SJCRH30 (cell line): ENCODE results near the gene KCNK5. TPM values are rescaled to one million over a fixed set of nuclear protein-coding genes. Genes with fewer than 3 reads are reported as not detected.

ENCODE experiments used
- DNase-seq, 2 experiments: peaks; one replicate each; pipeline ENCODE4 v3.0.0-alpha.2; 2015 to 2020
- H3K27ac ChIP-seq: fragments of 250-450 bp; sonication (Bioruptor Pico); 2 replicates; pipeline ENCODE4 v1.5.1; 2020; ENCODE audit warnings: mild to moderate bottlenecking, moderate library complexity
- H3K27me3 ChIP-seq: fragments of 250-450 bp; sonication (Bioruptor Pico); 2 replicates; pipeline ENCODE4 v1.5.1; 2020; ENCODE audit warnings: mild to moderate bottlenecking, moderate library complexity
- H3K36me3 ChIP-seq: fragments of 250-450 bp; sonication (Bioruptor Pico); 2 replicates; pipeline ENCODE4 v1.5.1; 2020; ENCODE audit warnings: mild to moderate bottlenecking, moderate library complexity
- H3K4me1 ChIP-seq: fragments of 250-450 bp; sonication (Bioruptor Pico); 2 replicates; pipeline ENCODE4 v1.5.1; 2020; ENCODE audit warnings: mild to moderate bottlenecking, moderate library complexity
- H3K4me3 ChIP-seq: fragments of 250-450 bp; sonication (Bioruptor Pico); 2 replicates; pipeline ENCODE4 v1.5.1; 2020; ENCODE audit warnings: mild to moderate bottlenecking, moderate library complexity
- H3K9me3 ChIP-seq: fragments of 250-450 bp; sonication (Bioruptor Pico); replicated peaks from 2 replicates; pipeline ENCODE4 v1.5.1; 2020; ENCODE audit warnings: mild to moderate bottlenecking, moderate library complexity
- total RNA-seq: library from RNA; depleted of rRNA; stranded (reverse); fragments of >200 nt; shearing (Covaris generic); gene quantifications from 2 replicates; pipeline ENCODE4 v1.2.3, GENCODE V29; 2014

KCNK5 gene
- total RNA-seq, 1 experiment from 2014 or later: 9.5 TPM

DNA sequence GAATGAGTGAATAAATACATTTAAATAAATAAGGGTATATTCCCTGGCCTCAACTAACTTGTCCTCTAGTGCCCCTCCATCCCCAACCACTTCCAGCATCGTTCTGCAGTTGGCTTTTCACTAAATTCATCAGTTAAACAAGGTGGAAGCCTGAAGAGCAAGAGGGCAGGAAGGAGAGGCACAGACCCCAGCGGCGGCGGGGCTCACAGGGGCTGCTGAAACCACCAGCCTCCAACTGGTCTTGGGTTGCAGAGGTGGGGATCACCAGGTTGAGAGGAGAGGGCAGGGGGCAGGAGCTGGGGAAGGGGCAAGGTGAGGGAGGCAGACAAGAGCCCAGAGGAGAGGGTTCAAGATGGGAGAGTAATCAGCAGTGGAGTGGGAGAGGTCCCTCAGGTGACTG, 27.1 kb downstream of the KCNK5 start:
- Histone ChIP-seq H3K36me3 (no peaks in the 10 kb centered on the region), H3K4me1 (peaks cover 7% of the 10 kb centered on the region; the same call in 1 of the 2 replicates), H3K27ac (no peak overlapping the region), H3K9me3 (no peaks in the 10 kb centered on the region), H3K4me3 (no peak overlapping the region), H3K27me3 (no peaks in the 10 kb centered on the region)
- no peak for DNase-seq

DNA sequence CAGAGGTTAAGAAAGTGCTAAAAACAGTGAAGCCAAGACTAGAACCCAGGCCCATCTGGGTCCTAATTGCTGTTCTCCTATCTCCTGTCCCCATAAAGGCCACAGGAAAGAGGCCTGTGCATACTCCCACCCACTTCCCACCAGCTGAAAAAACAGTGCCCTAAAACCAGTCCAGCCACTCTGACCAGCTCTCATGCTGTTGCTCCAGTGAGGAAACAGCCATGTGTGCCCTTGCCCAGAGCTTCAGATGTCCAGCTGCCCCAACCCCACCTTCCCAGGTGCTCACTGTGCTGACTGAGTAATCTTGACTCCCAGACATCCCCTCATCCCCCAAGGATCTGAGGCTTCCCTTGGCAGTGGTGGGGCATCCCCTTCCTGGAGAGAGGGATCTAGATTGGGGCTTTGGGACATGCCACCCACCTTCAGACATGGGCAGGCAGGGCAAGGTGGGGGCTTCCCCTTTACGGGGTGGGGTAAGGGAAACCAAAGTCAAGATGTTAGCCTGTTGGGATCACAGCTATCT, 28.7 kb downstream of the KCNK5 start:
- H3K4me1 ChIP-seq: peaks cover 17% of the 10 kb centered on the region; the same call in 1 of the 2 replicates
- H3K27me3 ChIP-seq: no peaks in the 10 kb centered on the region
- H3K9me3 ChIP-seq: no peaks in the 10 kb centered on the region
- no peak overlapping the region for H3K4me3 ChIP-seq
- H3K36me3 ChIP-seq: 0 out of 2 replicates have a peak, but pooled peaks cover 4% of the 10 kb centered on the region
- no peak overlapping the region for H3K27ac ChIP-seq
- DNase-seq: no peak

DNA sequence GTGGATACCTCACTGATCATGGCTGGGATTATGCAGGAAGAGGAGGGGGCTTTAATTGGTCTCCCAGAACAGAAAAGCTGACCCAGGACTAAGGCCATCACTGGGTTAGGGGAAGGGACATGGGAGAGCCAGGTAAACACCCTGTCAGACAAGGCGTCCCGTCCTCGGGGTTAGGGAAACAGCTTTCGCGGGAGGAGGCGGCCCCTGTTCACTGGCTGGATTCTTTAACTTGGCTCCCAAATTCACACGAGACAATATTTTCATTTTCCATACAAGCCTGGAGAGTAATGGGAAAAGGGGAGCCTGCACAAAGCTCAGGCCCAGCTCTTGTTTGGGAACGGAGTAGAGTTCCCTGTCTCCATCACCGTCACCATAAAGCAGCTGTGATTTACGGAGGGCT, 29.3 kb downstream of the KCNK5 start:
- Histone ChIP-seq H3K36me3 (0 out of 2 replicates have a peak, but pooled peaks cover 6% of the 10 kb centered on the region), H3K4me3 (no peak overlapping the region), H3K9me3 (no peaks in the 10 kb centered on the region), H3K27ac (no peak overlapping the region), H3K4me1 (peaks cover 17% of the 10 kb centered on the region; the same call in 1 of the 2 replicates), H3K27me3 (no peaks in the 10 kb centered on the region)
- no peak for DNase-seq

DNA sequence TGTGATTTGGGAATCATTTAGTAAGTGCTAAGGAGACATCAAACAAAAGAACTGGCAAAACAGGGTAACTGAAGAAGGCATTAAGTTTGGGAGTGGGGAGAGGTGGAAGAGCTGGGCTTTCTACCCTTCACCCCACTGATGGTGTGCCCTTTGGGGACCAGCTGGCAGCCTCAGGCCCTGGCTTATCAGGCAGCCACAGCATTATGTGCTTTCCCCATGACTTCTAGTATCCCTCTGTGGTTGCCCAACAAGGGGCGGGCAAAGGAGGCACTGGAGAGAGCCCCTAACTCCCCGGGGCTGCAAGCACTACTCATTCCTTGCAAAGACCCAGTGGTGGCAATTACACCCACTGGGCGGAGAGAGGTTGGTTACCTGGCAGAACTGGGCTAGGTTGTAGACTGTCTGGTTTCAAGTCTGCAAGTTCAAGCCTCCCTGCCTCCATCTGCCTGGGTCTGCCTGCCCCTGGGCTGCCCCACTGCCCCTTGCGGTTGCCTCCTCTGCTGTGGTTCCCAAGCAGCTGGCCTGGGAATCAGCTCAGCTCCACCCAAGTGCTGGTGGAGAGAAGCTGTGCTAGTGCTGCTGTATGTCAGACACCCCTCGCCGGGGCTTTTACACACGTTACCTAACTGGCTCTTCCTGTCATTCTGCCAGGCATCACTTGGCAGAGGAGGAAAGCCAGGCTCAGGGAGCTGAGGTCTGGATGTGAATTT, 29.9 kb downstream of the KCNK5 start:
- Histone ChIP-seq H3K27ac (no peak overlapping the region), H3K4me3 (no peak overlapping the region), H3K4me1 (peaks cover 17% of the 10 kb centered on the region; the same call in 1 of the 2 replicates), H3K36me3 (0 out of 2 replicates have a peak, but pooled peaks cover 6% of the 10 kb centered on the region), H3K9me3 (no peaks in the 10 kb centered on the region), H3K27me3 (no peaks in the 10 kb centered on the region)
- DNase-seq: no peak

DNA sequence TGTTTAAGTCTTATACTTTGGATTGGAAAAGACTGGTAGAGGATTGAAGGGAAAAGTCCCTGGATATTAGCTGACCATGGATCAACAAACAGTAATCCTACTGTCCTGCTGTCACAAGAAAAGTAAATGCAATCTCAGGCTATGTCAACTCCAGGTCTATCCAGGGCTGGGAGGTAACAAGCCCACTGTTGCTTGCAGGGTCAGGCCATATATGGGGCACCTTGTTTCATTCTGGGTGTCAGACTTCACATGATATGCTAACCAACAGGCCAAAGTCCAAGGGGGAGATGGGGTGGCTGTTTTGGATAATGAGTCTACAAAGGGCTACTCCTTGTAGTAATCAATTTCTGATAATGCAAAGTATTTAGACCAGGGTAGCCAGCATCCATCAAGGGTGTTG, 30.7 kb downstream of the KCNK5 start:
- H3K4me1 ChIP-seq: peaks cover 15% of the 10 kb centered on the region
- H3K36me3 ChIP-seq: 0 out of 2 replicates have a peak, but pooled peaks cover 6% of the 10 kb centered on the region
- no peaks in the 10 kb centered on the region for H3K9me3 ChIP-seq
- H3K4me3 ChIP-seq: no peak overlapping the region
- no peak for DNase-seq
- H3K27me3 ChIP-seq: no peaks in the 10 kb centered on the region
- no peak overlapping the region for H3K27ac ChIP-seq

DNA sequence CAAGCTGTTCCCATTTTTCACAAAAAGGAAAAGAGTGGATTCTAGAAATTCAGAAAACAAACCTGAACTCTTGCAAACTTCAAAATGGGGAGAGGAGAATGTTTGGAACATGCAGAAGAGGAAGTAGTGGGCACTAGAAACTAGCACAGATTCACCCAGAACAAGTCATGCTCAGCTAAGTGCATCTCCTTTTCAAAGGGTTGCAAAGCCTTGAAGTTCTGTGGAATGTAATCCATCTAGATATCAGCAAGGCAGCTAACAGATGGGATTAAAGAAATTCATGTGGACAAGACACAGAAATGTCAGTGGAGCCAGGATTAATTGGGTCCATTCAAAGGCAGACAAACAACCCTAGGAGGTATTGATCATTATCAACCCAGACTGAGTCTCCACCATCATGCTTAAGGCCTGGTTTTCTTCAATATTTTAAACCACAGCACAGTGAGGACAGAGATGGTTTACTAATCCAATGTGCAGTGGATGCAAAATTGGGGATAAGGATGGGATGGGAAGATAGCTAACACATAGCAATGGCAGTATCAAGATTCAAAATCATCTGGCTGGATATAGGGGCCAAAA, 31.3 kb downstream of the KCNK5 start:
- DNase-seq: no peak
- Histone ChIP-seq H3K9me3 (no peaks in the 10 kb centered on the region), H3K36me3 (0 out of 2 replicates have a peak, but pooled peaks cover 6% of the 10 kb centered on the region), H3K27me3 (no peaks in the 10 kb centered on the region), H3K4me1 (peaks cover 19% of the 10 kb centered on the region), H3K27ac (no peak overlapping the region), H3K4me3 (no peak overlapping the region)

DNA sequence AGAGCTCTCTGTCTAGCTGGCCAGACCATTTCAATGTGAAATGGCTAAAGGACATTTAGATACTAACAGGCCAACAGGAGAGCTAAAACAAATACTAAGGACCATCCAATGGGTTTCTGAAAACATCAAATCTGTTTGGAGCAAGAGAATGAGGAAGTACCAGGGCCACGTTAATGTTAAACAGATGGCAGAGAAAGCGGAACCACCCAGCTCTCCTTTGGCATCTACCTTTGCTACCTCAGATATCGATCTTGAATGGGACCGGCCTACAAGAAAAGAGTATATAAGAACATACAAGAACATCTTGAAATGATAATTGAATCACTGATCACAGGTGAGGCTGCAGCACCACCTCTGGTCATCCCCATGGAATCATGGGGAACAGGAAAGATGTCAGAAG, 31.8 kb downstream of the KCNK5 start:
- H3K4me1 ChIP-seq: peaks cover 19% of the 10 kb centered on the region
- H3K36me3 ChIP-seq: 0 out of 2 replicates have a peak, but pooled peaks cover 6% of the 10 kb centered on the region
- no peaks in the 10 kb centered on the region for H3K9me3 ChIP-seq
- H3K27ac ChIP-seq: no peak overlapping the region
- no peak for DNase-seq
- H3K4me3 ChIP-seq: no peak overlapping the region
- H3K27me3 ChIP-seq: no peaks in the 10 kb centered on the region

DNA sequence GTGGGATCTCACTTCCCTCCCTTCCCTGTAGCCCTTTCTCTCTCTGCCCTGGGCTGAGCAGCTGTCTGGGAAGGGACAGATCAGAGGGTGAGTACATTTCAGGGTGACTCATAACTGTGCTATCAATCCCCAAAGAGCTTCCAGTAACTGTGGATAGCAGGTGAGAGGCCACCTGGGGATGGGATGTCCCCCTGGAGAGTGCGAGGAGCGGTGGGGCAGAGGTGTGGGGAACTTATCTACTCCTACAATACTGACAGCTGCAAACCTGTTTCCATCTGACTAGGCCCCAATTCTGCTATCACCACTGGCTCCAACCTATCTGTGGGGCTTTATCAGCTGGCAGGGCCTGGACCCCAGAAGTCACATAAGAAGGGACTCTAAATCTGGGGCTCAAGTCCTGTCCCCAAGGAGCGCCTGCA, 32.6 kb downstream of the KCNK5 start:
- H3K36me3 ChIP-seq: 0 out of 2 replicates have a peak, but pooled peaks cover 6% of the 10 kb centered on the region
- no peak overlapping the region for H3K4me3 ChIP-seq
- no peak overlapping the region for H3K27ac ChIP-seq
- H3K27me3 ChIP-seq: no peaks in the 10 kb centered on the region
- H3K9me3 ChIP-seq: no peaks in the 10 kb centered on the region
- H3K4me1 ChIP-seq: peaks cover 19% of the 10 kb centered on the region
- peak in 1 of 2 experiments; percentile 45 for DNase-seq

DNA sequence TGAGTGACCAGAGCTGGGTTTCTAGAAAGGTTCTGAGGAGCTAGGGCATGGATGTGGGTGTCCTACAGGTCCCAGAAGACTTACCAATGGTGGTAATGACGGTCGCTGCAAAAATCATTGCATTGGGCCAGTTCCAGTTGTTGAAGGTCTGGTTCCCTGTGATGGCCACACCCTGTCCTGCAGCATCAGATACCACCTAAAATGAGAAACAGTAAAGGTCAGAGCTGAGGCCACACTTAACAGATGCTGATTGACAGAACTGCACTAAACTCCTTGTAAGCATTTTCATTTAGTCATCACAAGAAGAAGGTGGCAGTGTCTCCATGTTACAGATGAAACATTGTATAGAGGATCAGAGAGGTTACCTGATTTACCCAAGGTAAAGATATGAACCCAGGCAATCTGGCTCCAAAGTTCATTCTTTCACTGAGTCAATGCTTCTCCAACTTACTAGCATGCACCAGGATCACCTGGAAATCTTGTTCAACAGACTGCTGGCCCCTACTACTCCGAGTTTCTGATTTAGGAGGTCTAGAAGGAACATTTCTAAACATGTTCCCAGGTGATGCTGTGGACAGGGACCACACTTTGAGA, 33.4 kb downstream of the KCNK5 start:
- Histone ChIP-seq H3K36me3 (0 out of 2 replicates have a peak, but pooled peaks cover 6% of the 10 kb centered on the region), H3K27me3 (no peaks in the 10 kb centered on the region), H3K4me3 (no peak overlapping the region), H3K27ac (no peak overlapping the region), H3K9me3 (no peaks in the 10 kb centered on the region), H3K4me1 (peaks cover 19% of the 10 kb centered on the region)
- no peak for DNase-seq

DNA sequence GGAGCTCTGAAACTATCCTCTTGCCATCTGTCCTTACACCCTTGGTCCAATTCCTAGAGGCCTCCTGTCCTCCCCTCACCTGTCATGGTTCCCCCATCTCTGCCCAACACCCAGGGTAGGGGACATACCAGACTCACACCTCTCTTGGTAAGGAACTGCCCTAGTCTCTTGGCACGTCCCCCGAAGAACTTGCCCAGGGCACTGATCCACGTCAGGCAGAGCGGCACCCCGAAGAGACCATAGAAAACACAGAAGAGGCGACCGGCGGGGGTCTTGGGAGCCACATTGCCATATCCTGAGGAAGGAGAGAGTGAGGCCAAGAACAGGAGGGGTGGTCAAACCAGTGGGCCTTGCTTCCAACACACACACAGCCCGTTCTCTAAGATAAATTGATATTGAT, 34.8 kb downstream of the KCNK5 start:
- Histone ChIP-seq H3K27ac (no peak overlapping the region), H3K36me3 (0 out of 2 replicates have a peak, but pooled peaks cover 6% of the 10 kb centered on the region), H3K27me3 (no peaks in the 10 kb centered on the region), H3K4me1 (peaks cover 19% of the 10 kb centered on the region), H3K4me3 (no peak overlapping the region), H3K9me3 (no peaks in the 10 kb centered on the region)
- no peak for DNase-seq

DNA sequence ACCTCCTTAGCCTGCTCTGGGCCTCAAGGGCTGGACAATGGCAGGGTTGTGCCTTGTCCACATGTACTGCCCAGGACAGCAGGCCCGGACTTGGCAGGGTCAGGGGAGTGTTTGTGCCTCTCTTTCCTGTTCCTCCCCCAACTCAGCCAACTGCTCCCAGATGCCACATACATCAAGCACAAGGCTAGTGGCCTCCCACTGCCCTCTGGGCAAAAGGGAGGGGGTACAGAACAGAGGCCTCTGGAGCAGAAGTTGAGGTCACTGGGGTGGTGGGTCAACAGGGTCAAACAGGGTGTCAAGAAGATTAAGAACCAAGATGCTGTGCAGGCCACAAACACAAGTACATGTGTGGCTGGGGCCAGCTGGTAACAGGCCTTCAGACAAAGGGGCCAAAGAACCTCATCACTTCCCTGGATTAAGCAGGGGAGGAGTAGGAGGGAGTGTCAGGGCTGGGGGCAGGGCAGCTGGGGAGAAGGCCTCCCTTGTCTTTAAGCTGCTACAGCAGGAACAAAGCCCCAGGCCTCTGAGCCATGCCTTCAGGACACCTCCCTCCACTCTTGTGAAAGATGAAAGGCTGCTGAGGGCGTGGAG, 36.0 kb downstream of the KCNK5 start:
- H3K4me3 ChIP-seq: no peak overlapping the region
- 0 out of 2 replicates have a peak, but pooled peaks cover 6% of the 10 kb centered on the region for H3K36me3 ChIP-seq
- peak; percentile 66 to 83 for DNase-seq
- peak overlapping the region; percentile 56 for H3K27ac ChIP-seq
- no peaks in the 10 kb centered on the region for H3K27me3 ChIP-seq
- no peaks in the 10 kb centered on the region for H3K9me3 ChIP-seq
- H3K4me1 ChIP-seq: peaks cover 24% of the 10 kb centered on the region

DNA sequence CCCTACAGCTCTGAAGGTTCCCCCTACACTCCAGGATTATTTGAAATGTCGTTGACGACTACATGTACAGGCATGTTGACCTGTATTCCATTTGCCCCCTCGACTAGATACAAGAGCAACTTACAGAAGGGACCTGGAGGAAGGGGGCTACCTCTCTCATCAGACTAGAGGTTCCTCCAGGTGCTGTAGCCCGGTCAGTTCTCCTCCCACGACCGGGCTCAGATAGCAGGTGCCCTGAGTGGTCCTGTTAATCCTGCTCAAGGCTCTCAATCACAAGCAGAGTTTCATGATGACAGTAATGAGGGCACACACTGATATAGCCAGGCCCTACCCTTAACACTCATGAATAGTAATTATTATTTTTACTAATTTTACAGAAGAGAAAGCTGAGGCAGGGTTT, 36.5 kb downstream of the KCNK5 start:
- peaks cover 30% of the 10 kb centered on the region for H3K4me1 ChIP-seq
- no peak overlapping the region for H3K4me3 ChIP-seq
- DNase-seq: no peak
- H3K9me3 ChIP-seq: no peaks in the 10 kb centered on the region
- no peaks in the 10 kb centered on the region for H3K27me3 ChIP-seq
- H3K36me3 ChIP-seq: 0 out of 2 replicates have a peak, but pooled peaks cover 6% of the 10 kb centered on the region
- H3K27ac ChIP-seq: peak overlapping the region; percentile 56; the same call in 1 of the 2 replicates

DNA sequence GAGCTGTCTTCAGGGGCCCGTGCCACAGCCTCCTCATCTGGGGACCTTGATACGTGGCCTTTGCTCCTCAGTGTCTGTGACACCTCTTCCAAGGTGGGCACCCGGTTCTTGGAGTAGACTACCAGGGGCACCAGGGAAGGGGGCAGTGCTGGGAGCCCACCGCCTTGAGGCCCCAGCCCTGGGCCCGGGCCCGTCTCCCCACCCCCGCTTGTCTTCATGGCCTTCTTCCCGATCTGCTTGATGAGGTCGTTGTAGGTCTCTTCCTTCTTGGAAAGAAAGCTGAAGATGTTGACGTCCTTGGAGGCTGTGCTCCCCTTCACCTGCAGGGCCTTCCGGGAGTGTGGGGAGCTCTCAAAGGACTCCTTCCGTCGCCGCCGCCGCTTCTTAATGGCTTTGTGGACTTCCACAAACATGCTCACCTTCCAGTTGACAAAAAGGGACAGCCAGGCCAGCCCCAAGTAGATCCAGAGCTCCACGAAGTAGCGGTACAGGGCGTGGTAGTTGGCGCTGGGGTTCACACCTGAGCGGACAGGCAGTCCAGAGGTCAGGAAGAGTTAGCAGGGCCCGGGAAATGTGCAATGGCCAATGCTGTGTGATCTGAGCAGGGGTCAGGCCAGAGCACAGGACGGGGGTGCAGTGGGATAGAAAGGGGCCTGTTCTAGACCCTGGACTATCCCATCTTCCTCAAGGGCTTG, 37.9 kb downstream of the KCNK5 start:
- Histone ChIP-seq H3K36me3 (0 out of 2 replicates have a peak, but pooled peaks cover 6% of the 10 kb centered on the region), H3K27ac (no peak overlapping the region)
- DNase-seq: no peak

More for the DNA sequence above, 37.9 kb downstream of the KCNK5 start:
- H3K4me3 ChIP-seq: no peak overlapping the region
- H3K27me3 ChIP-seq: no peaks in the 10 kb centered on the region
- peaks cover 30% of the 10 kb centered on the region for H3K4me1 ChIP-seq
- no peaks in the 10 kb centered on the region for H3K9me3 ChIP-seq
